ENCODE data around the gene LOXHD1. TPM values are rescaled to one million over a fixed set of nuclear protein-coding genes. Genes with fewer than 3 reads are reported as not detected.

The LOXHD1 gene
- total RNA-seq, 4 donors from 2014 or later = 0.41 TPM; not detected in 3

DNA sequence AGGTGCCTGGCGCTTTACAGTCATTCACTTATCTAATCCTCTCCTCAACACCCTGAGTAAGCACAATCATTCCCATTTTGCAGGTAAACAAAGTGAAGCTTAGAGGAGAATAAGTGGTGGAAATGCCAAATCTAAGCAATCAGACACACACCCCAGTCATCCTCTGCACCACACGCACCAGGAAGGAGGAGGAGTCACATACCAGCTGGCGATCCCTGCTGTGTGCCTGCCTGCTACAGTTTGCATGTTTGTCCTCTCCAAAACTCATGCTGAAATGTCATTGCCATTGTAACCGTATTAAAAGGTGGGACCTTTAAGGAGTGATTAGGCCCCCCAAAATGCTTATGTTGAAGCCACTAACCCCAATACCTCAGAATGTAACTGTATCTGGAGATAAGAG, 93.7 kb downstream of the LOXHD1 start:
- ATAC-seq (no peak), DNase-seq (no peak)
- H3K27ac ChIP-seq = no peak overlapping the region
- H3K9me3 ChIP-seq = no peaks in the 10 kb centered on the region
- no peaks in the 10 kb centered on the region for H3K36me3 ChIP-seq
- H3K27me3 ChIP-seq = no peaks in the 10 kb centered on the region
- in situ Hi-C loops (cut with MboI; ENCODE audit: low sequenced_read_pairs in 4 of 4) (no loop called here), intact Hi-C loops (cut with DNase I; ENCODE audit: low total_unique reads) (loop anchor here (10.0 kb wide), 1 partner anchor 81 kb away; no protein-coding TSS in a partner anchor)
- no peaks in the 10 kb centered on the region for H3K4me1 ChIP-seq
- no peak overlapping the region for H3K4me3 ChIP-seq
- TF ChIP-seq POLR2A (IDR thresholded peaks at IDR 0.05) = no peak
- TF ChIP-seq, protein P1, sequence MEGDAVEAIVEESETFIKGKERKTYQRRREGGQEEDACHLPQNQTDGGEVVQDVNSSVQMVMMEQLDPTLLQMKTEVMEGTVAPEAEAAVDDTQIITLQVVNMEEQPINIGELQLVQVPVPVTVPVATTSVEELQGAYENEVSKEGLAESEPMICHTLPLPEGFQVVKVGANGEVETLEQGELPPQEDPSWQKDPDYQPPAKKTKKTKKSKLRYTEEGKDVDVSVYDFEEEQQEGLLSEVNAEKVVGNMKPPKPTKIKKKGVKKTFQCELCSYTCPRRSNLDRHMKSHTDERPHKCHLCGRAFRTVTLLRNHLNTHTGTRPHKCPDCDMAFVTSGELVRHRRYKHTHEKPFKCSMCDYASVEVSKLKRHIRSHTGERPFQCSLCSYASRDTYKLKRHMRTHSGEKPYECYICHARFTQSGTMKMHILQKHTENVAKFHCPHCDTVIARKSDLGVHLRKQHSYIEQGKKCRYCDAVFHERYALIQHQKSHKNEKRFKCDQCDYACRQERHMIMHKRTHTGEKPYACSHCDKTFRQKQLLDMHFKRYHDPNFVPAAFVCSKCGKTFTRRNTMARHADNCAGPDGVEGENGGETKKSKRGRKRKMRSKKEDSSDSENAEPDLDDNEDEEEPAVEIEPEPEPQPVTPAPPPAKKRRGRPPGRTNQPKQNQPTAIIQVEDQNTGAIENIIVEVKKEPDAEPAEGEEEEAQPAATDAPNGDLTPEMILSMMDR (IDR thresholded peaks at IDR 0.05 in 4 of 5, conservative IDR thresholded peaks at IDR 0.05 in 1 of 5) = no peak

DNA sequence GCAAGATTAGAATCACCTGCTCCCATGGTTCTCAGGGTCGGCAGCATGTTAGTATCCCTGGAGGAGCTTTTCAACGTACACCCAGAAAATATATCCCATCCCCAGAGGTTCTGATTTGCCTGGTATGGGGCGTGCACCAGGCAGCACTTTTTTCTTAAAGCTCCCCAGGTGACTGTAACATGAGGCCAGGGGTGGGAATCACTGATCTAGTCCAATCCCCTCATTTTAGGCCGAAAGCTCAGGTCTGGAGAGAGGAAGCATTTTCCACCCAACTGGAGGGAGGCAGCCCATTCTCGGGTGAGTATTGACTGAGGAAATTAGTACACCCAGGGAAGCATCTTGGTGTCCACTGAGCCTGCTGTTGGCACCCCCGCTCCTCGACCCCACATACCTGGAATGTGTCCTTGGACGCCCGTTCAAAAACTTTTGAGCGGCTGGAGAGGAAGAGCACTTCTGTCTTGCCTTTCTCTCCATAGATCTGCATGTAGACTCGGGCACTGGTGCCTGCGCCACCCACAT, 94.3 kb downstream of the LOXHD1 start:
- in situ Hi-C loops (cut with MboI; ENCODE audit: low sequenced_read_pairs in 4 of 4) = no loop called here
- Histone ChIP-seq H3K4me3 (no peak overlapping the region), H3K4me1 (no peaks in the 10 kb centered on the region), H3K9me3 (no peaks in the 10 kb centered on the region), H3K36me3 (no peaks in the 10 kb centered on the region), H3K27ac (no peak overlapping the region), H3K27me3 (no peaks in the 10 kb centered on the region)
- intact Hi-C loops (cut with DNase I; ENCODE audit: low total_unique reads) = loop anchor here (10.0 kb wide), 1 partner anchor 82 kb away; no protein-coding TSS in a partner anchor
- no peak for DNase-seq
- TF ChIP-seq POLR2A (IDR thresholded peaks at IDR 0.05) = no peak
- TF ChIP-seq, protein P1 (IDR thresholded peaks at IDR 0.05 in 4 of 5, conservative IDR thresholded peaks at IDR 0.05 in 1 of 5) = no peak
- no peak for ATAC-seq

DNA sequence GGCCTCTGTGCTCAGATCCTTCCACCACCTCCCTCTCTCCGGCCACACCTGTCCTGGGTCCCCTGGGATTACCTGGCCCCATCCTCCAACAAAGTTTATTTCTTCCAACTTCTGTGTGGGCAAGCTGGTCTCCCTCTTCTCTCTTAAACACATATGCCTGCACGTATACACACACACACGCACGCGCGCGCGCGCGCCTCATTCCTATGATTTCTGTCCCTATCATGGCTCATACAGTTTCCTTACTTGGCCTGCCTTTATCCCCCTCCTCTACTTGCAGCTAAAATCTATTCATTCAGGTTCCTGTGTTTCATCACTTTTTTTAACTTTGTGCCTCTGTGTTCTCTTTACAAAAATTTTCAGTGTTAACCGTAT, 96.4 kb downstream of the LOXHD1 start:
- H3K27me3 ChIP-seq = no peaks in the 10 kb centered on the region
- no peak overlapping the region for H3K27ac ChIP-seq
- in situ Hi-C loops (cut with MboI; ENCODE audit: low sequenced_read_pairs in 4 of 4) (no loop called here), intact Hi-C loops (cut with DNase I; ENCODE audit: low total_unique reads) (loop anchor here (10.0 kb wide), 1 partner anchor 84 kb away; no protein-coding TSS in a partner anchor)
- H3K9me3 ChIP-seq = no peaks in the 10 kb centered on the region
- no peaks in the 10 kb centered on the region for H3K4me1 ChIP-seq
- H3K36me3 ChIP-seq = no peaks in the 10 kb centered on the region
- ATAC-seq (no peak), DNase-seq (no peak)
- no peak for TF ChIP-seq POLR2A (IDR thresholded peaks at IDR 0.05)
- TF ChIP-seq, protein P1 (IDR thresholded peaks at IDR 0.05 in 4 of 5, conservative IDR thresholded peaks at IDR 0.05 in 1 of 5) = no peak
- H3K4me3 ChIP-seq = no peak overlapping the region

DNA sequence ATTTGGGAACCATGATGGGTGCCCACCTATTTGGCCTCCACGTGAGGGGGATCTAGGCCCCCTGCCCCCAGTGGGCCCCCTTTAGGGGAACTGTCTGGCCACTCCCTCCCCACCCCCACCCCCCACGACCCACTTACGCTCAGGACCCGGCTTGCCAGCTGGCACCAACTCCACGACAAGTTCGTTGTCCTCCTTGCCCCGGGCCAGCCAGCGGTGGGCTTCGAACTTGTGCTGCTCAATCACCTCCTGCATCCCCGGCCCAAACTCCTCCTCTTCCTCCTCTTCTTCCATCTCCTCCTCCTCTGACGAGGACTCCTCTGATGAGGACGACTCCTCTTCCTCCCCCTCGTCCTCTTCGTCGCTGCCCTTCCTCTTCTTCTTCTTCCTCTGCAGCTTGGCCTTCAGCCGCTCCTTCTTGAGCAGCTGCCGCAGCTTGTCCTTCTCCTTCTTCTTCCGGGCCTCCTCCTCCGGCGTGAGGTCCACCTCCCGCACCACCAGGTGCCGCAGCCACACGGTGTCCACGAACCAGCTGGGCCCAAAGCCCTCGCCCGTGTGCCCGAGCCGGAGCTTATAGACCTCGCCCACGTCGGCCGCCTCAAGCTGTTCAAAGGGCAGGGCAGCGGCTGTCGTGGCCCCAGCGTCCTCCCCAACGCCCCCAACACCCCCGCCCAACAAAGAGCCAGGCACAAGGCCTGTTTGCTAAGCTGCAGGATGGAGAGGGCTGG, 96.9 kb downstream of the LOXHD1 start:
- H3K36me3 ChIP-seq = no peaks in the 10 kb centered on the region
- H3K4me3 ChIP-seq = no peak overlapping the region
- ATAC-seq (no peak), DNase-seq (no peak)
- H3K27ac ChIP-seq = no peak overlapping the region
- H3K9me3 ChIP-seq = no peaks in the 10 kb centered on the region
- no peaks in the 10 kb centered on the region for H3K4me1 ChIP-seq
- H3K27me3 ChIP-seq = no peaks in the 10 kb centered on the region
- in situ Hi-C loops (cut with MboI; ENCODE audit: low sequenced_read_pairs in 4 of 4) = no loop called here
- intact Hi-C loops (cut with DNase I; ENCODE audit: low total_unique reads) = loop anchor here (10.0 kb wide), 1 partner anchor 85 kb away; no protein-coding TSS in a partner anchor
- no peak for TF ChIP-seq POLR2A (IDR thresholded peaks at IDR 0.05)
- TF ChIP-seq, protein P1 (IDR thresholded peaks at IDR 0.05 in 4 of 5, conservative IDR thresholded peaks at IDR 0.05 in 1 of 5) = no peak

Measured in gastrocnemius medialis (tissue), 4 donors.